Embryonic facial prominence (tissue), 1 donor: ENCODE measurements around the gene TTBK2.
"Not testable (repeated sequence)": the region's sequence is repeated elsewhere in the genome, so short reads cannot be mapped to it uniquely, and the experiment has no call there.

ENCODE experiments used
- DNase-seq: peaks from one replicate; pipeline ENCODE4 v3.0.0-alpha.2; 2016; ENCODE audit errors: extremely low spot score

Gene TTBK2

DNA sequence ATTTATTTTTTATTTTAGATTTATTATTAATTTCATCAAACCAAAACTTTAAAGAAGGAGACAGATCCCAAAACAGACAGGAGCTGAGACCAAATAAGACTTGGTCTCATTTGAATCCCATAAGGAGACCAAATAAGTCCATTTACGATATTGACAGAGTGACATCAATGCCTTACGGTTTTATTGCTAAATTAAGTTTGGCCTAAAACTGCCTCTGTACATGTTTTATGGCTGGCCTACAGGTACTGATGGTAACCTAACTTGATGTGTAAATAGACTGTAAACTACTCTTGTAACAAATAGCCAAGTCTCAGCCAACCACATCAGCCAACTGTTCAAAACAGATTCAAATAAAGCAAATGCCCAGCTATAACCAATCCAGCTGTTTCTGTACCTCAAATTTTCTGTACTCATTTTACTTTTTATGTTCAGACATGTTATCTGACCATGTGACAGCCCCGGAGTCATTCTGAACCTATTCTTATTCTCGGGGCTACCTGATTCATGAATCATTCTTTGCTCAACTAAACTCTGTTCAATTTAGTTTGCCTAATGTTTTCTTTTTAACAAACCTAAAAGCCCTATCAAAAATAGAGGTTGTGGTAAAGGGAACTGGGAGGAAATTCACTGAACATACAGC is 94.2 kb downstream of the TTBK2 start:
- DNase-seq = no peak

DNA sequence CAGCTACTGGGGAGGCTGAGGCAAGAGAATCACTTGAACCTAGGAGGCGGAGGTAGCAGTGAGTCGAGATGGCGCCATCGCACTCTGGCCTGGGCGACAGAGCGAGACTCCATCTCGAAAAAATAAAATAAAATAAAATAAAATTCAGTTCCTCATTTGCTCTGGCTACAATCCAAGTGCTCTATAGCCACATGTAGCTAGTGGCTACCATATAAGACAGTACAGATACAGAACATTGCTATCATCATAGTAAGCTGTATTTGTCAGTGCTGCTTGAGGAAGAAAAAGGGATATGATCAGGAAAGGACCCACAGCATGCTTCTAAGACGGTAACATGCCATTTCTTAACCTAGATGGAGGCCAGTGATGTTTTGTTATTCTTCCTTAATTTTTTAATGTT is 95.0 kb downstream of the TTBK2 start:
- DNase-seq = no peak

GRCh38 chr15:42820811-42821210 is 99.8 kb downstream of the TTBK2 start:
- no peak for DNase-seq

- no peak for DNase-seq
Measured at GRCh38 chr15:42819786-42820185, 100.8 kb downstream of the TTBK2 start.

DNA sequence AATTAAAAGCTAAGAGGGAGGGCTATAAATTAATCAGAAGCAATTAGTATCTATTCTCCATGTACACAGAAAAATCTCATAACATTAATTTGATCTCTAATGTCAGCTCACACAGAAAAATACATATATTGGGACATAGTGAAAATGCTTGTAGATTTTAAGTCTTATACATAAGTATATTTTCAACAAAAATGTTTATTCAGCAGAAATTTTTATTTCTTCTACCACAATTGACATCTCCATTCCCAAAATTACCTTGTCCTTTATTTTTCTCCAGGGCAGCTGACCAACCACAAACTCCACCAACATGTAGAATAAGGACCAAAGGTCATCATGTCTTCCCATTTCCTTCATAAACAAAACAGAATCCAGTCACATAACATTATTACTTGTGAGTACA is 109.1 kb downstream of the TTBK2 start:
- no peak for DNase-seq

- no peak for DNase-seq
Measured at GRCh38 chr15:42808913-42809312, 111.7 kb downstream of the TTBK2 start.

- DNase-seq = no peak
Measured at GRCh38 chr15:42805266-42805665, 115.3 kb downstream of the TTBK2 start.

GRCh38 chr15:42804739-42805138 is 115.8 kb downstream of the TTBK2 start:
- DNase-seq = no peak

DNA sequence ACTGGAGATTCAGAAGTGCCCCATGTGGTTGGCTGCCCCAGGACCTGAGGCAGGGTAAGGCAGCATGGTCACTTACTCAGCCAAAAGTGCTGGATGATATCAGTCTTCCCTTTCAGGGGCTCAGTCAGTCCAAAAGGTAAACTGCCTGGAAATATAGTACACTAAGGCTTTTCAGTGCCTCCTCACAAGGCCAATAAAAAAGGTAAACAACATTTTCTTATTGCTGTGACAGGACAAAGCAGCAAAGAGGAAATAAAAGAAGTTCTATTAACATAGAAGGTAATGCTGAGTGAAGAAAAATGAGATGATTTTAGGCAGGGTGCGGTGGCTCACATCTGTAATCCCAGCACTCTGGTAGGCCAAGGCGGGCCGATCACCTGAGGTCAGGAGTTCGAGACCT is 117.1 kb downstream of the TTBK2 start:
- no peak for DNase-seq

- DNase-seq = no peak
Measured at GRCh38 chr15:42802168-42802567, 118.4 kb downstream of the TTBK2 start.

DNA sequence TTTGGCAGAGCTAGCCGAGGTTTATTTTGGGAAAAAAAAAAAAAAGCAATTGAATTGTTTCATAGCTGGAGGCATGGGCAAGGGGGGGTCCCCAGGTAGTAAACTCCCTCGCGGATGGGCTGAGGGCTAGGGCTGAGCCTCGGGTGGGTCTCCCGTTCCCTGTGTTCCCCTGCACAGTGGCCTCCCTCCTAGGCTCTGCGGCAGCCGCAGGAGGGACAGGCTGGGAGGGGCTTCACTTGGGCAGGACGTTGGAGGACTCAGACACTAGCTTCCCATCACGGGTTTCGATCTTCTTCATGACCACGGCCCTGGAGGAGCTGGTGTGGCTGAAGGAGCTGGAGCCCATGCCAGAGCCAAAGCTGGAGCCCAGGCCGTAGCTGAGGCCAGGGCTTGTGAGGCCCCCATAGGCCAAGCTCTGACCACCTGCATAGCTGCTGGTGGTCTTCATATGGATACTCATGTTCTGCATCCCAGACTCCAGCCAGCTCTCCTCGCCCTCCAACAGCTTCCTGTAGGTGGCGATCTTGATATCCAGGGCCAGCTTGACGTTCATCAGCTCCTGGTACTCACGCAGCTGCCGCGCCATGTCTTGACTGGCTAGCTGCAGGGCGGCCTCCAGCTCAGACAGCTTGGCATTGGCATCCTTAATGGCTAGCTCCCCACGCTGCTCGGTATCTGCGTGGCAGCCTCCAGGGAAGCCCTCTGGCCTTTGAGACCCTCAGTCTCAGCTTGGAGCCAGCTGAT is 119.7 kb downstream of the TTBK2 start:
- no peak for DNase-seq

DNA sequence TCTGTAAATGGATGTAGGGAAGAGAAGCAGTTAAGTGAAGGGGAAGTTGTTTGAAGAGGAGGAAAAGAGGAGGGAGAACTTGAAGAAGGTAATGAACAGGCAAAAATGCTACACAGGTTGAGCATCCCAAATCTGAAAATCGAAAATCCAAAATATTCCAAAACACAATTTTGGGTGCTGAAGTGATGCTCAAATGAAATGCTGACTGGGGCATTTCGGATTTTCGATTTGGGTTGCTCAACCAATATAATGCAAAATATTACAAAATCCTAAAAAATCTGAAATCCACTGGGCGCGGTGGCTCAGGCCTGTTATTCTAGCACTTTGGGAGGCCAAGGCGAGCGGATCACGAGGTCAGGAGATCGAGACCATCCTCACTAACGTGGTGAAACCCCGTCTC is 121.8 kb downstream of the TTBK2 start:
- no peak for DNase-seq

- no peak for DNase-seq
Measured at GRCh38 chr15:42796955-42797782, 123.4 kb downstream of the TTBK2 start.

DNA sequence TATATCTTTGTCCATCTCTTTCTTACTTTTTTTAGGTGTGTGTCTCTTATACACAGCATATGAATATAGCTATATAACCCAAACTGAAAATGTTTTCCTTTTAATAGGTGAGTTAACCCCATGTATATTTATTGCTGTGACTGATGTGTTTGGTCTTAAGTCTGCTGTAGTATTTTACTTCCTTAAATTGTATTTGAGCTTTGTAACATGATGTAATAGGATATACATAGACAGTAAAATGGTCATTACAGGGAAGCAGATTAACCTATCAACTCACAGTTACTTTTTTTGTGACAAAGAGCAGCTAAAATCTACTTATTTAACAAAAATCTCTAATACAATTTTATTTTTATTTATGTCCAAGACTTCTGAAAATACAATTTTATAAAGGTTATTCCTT is 131.9 kb downstream of the TTBK2 start:
- DNase-seq = no peak

DNA sequence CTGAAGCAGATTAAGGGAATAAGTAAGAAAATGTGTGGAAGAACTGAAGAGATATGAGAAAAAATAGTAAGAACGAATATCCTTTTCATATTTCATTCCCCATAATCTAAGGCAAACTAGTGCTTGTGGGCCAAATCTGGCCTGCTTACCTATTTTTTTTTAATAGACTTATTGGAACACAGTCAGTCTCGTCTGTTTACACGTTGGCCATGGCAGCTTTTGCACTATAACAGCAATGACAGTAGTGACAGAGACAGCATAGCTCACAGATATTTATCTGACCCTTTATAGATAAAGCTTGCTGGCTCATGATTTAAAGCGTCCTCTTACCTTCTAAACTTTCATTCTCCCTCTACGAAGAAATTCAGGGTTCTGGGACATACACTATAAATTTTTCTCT is 133.6 kb downstream of the TTBK2 start:
- DNase-seq = no peak

DNA sequence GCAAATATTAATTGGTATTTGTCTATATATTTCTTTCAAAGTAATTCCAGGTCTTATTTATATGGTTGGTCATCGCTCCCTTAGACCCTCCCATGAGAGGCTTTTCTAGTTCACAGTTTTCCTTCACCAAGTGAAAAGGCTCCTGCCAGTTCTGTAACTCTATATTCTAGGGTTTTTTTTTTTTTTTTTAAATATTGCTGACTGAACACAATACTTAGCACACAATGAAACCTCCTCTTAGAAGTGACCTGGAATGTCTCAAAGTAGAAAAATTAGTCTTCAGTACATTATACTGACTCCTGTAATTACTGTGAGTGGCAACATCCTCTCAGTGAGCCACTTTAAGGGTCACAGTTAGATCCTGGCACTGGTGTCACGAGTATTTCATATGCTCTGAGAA is 135.0 kb downstream of the TTBK2 start:
- DNase-seq = no peak

GRCh38 chr15:42784705-42785104 is 135.9 kb downstream of the TTBK2 start:
- DNase-seq = no peak

DNA sequence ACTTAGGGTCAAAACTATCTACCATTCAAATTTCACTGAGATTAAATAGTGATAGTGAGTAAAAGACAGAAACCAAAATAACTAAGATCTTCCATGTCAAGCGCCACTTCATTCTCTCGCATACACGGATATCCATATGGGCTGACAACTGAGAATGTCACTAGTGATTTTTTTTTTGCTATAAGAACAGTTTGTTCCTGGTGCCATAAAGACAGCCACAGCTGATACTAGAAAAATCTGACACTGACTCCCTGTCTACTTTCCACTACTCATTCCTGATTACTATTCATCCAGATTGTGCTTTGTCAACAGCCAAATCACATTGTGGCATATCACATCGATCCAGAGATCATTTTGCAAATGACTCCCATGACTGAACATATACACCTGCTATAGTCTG is 137.9 kb downstream of the TTBK2 start:
- no peak for DNase-seq

DNA sequence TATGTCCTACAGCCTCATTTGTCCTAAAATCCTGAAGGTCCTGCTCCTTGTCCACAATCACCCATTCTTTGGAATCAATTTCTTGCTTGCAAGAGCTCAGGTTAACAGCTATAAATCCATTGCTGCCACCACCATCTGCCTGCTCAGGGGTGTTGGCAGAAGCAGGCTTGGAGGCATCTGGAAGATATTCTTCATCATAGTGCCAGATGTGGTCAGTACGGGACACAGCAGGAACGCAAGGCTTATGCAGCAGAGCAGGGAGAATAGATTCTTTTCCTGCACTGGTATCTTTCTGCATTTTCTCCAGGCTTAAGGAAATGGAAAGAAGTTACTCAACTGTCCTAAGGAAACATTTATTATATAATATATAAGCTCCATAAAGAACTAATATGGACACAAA is 145.2 kb downstream of the TTBK2 start:
- no peak for DNase-seq

DNA sequence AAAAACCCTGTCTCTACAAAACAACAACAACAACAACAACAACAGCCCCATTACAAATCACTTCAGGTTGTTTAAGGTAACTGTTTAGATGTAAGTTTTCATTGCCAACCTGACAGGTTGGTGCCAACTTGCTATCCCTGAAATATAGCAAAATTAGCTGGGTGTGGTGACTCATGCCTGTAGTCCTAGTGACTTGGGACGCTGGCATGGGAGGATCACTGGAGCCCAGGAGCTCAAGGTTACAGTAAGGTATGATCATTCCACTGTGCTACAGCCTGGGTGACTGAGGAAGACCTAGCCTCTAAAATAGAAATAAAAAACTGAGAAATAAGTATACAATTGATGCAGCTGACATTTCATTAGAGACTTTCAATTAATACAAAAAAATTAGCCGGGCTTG is 147.7 kb downstream of the TTBK2 start:
- DNase-seq = no peak

GRCh38 chr15:42772144-42772543 is 148.4 kb downstream of the TTBK2 start:
- DNase-seq = no peak

- DNase-seq = not testable (repeated sequence)
Measured at GRCh38 chr15:42766109-42766508, 154.5 kb downstream of the TTBK2 start.
